NOMO-1 (cell line): ENCODE results near the gene ACTR3C.
A peak's percentile ranks its signal among the peaks of the same experiment; 100 is the strongest.
"Not testable (repeated sequence)": the region's sequence is repeated elsewhere in the genome, so short reads cannot be mapped to it uniquely, and the experiment has no call there.

Source experiments
- DNase-seq, 2 experiments: peaks; one replicate each; lab custom pipeline; 2025; ENCODE audit not compliant: unreplicated experiment in 2 of 2; lab: John Stamatoyannopoulos, UW

ACTR3C gene

DNA sequence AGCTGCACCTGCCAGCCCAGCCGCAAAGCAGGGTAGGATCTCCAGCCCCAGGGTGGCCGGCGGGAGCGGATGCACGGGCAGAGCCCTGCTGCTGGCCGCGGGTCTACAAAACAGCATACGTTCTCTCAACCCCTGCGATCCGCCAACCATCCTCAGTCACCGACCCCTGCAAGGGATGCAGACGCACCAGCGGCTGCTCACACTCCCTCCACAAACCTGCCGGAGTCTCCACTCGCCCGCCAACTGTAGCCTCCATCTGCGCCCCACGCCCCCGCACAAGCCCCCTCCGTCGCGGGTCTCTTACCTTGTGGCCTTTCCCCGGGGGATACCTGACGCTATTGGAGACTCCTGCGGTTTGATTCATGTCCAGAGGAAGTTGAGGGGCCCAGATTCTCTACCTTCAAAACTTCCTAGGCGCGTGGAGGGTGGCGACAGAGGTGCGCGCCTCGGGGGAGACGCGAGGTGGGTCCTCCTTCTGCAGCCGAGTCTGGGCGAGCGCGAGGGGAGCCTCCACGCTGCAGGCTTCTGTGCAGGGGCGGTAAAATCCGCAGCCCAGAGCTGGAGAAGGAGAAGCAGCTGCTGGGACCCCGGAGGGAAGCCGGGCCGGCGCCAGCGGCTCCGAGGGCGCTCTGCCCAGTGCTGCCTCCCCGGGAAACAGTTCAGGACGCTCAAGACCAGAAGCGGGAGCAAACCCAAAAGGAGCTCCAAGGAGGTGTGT lies 103.2 kb downstream of the ACTR3C start:
- not testable (repeated sequence) for DNase-seq

DNA sequence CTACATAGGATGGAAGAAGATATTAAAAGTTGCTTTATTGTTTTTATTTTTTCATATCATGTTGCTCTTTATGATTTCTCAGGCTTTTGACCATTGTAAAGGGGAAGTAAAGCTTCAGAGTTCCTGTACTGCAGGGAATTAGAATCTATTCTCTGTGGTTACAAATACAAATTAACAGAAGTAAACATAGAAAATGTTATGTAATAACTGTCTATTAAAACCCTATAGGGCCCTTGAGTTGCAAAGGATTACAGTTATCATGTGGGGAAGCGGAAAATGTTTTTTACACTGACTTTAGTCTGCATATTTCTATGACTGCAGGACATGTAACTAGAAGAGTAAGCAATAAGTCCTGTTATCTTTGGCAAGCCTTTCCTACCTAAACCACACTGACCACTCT lies 116.5 kb downstream of the ACTR3C start:
- DNase-seq, result peak in 1 of 2 experiments; percentile 6

DNA sequence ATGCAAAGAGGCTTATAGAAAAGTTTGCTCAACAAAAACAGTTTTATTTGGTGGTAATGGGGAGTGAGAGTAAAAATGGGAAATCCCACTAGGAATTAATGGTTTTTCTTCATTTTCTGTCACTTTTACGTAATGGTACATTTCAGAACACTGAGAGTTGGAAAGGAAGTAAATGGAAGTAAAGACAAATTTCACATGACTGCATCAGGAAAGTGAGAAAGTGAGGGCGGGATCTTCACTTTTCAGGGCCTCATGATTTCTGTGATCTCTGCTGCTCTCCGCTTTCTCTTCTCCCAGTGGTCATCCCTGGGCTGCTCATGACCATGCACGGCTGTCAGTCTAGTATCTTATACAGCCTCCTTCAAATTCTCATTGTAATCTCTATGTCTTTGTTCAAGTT lies 117.5 kb downstream of the ACTR3C start:
- DNase-seq, result not testable (repeated sequence)

DNA sequence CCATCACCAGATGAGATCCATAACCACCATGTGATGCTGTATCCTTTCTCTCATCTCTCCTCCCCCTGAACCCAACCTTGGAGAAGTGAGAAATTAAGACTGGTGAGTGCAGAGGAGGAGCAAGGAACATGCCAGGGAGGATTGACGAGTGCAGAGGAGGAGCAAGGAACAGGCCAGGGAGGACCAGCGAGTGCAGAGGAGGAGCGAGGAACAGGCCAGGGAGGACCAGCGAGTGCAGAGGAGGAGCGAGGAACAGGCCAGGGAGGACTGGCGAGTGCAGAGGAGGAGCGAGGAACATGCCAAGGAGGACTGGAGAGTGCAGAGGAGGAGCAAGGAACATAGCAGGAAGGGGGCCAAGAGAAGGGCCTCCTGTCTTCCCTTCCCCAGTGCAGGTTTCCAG lies 118.8 kb downstream of the ACTR3C start:
- not testable (repeated sequence) for DNase-seq

DNA sequence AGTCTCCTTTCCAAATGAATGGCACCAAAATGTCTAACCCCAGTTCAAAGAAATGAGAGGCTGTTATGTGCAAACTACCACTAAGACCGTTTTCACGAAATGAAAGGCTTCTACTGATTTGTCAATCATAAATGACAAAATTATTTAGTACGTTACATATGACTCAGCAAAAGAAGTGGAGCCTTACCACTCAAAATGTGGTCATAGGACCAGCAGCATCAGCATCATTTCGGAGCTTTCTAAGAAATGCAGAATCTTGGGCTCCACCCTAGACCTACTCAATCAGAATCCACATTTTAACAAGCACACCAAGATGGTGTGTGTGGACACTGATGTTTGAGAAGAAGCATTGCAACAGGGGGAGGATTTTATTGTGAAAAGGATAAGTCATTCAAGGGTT lies 120.5 kb downstream of the ACTR3C start:
- not testable (repeated sequence) for DNase-seq
